22Rv1 (cell line): ENCODE results near the gene OR2B2.
"Not testable (repeated sequence)": the region's sequence is repeated elsewhere in the genome, so short reads cannot be mapped to it uniquely, and the experiment has no call there.

Source experiments
- H3K27ac ChIP-seq: fragments of 450-650 bp; 2 replicates; pipeline ENCODE4 v1.5.1; 2017
- CTCF ChIP-seq: fragments of 450-650 bp; IDR thresholded peaks from 2 replicates; pipeline ENCODE4 v1.5.1; 2017; ENCODE audit warnings: mild to moderate bottlenecking
- ZFX ChIP-seq: fragments of 450-650 bp; IDR thresholded peaks from 2 replicates; pipeline ENCODE4 v1.6.1; 2017; ENCODE audit warnings: antibody characterized with exemption, borderline replicate concordance

The OR2B2 gene

GRCh38 chr6:27911956-27912446 lies at the start of gene OR2B2:
Gene OR2B2, minus strand, starts transcription at chr6:27912396. Its CDS starts 77 bp downstream, at chr6:27912319.
- TF ChIP-seq CTCF (no peak), ZFX (no peak)
- no peak within 1 kb of the TSS for H3K27ac ChIP-seq

GRCh38 chr6:27957516-27957915 lies 45.3 kb upstream of the OR2B2 start:
- no peak for TF ChIP-seq ZFX
- TF ChIP-seq CTCF: no peak
- no peak overlapping the region for H3K27ac ChIP-seq

GRCh38 chr6:27956941-27957340 lies 44.7 kb upstream of the OR2B2 start, which contains the start of gene OR2B6:
Gene OR2B6, plus strand, starts transcription at chr6:27957241. Its CDS starts 0 bp downstream, at chr6:27957241.
- no peak within 1 kb of the TSS for H3K27ac ChIP-seq
- TF ChIP-seq CTCF (no peak), ZFX (no peak)

- H3K27ac ChIP-seq: no peak overlapping the region
- no peak for TF ChIP-seq ZFX
- no peak for TF ChIP-seq CTCF
Measured at GRCh38 chr6:27951040-27951439, 38.8 kb upstream of the OR2B2 start.

- no peak for TF ChIP-seq ZFX
- TF ChIP-seq CTCF: no peak
- no peak overlapping the region for H3K27ac ChIP-seq
Measured at GRCh38 chr6:27948237-27948636, 36.0 kb upstream of the OR2B2 start.

GRCh38 chr6:27943072-27943471 lies 30.9 kb upstream of the OR2B2 start:
- not testable (repeated sequence) for H3K27ac ChIP-seq

GRCh38 chr6:27940766-27941165 lies 28.6 kb upstream of the OR2B2 start:
- H3K27ac ChIP-seq: no peak overlapping the region

More at GRCh38 chr6:27940766-27941165, 28.6 kb upstream of the OR2B2 start:
- TF ChIP-seq ZFX: no peak
- no peak for TF ChIP-seq CTCF
